PC-9 (cell line): ENCODE measurements around the gene ZMIZ1.

Experiments used
- EZH2 ChIP-seq: fragments of 200-600 bp; sonication (generic); IDR thresholded peaks from 2 replicates; pipeline ENCODE4 v1.8.0; 2017; ENCODE audit warnings: antibody characterized with exemption, low read depth
- TF ChIP-seq, protein P1 (sequence below): fragments of 200-600 bp; sonication (generic); conservative IDR thresholded peaks from 2 replicates; pipeline ENCODE4 v1.6.1; 2017; ENCODE audit warnings: mixed run types, antibody characterized with exemption, mild to moderate bottlenecking, moderate library complexity

DNA sequence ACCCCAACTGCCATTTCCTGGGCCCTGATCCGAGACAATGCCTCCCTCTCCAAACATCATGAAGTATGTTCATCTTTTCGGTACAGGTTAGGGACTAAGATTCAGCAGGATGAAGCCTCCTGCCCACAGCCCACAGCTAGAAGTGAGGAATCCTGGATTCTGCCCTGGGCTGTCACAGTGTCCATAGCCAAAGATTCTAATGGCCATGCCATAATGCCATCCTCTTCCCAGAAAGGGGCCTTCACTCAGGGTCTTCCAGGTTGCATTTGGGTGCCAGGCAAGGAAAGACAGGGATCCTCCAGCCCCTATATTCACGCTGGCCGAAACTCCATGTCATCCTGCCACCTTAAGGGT, 15.7 kb upstream of the ZMIZ1 start:
- TF ChIP-seq, protein P1, sequence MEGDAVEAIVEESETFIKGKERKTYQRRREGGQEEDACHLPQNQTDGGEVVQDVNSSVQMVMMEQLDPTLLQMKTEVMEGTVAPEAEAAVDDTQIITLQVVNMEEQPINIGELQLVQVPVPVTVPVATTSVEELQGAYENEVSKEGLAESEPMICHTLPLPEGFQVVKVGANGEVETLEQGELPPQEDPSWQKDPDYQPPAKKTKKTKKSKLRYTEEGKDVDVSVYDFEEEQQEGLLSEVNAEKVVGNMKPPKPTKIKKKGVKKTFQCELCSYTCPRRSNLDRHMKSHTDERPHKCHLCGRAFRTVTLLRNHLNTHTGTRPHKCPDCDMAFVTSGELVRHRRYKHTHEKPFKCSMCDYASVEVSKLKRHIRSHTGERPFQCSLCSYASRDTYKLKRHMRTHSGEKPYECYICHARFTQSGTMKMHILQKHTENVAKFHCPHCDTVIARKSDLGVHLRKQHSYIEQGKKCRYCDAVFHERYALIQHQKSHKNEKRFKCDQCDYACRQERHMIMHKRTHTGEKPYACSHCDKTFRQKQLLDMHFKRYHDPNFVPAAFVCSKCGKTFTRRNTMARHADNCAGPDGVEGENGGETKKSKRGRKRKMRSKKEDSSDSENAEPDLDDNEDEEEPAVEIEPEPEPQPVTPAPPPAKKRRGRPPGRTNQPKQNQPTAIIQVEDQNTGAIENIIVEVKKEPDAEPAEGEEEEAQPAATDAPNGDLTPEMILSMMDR, result no peak
- TF ChIP-seq EZH2, result no peak
